OCI-LY1 (cell line): ENCODE results near the gene TSR3.

ENCODE experiments used
- H2AFZ ChIP-seq: fragments of 200-600 bp; sonication (generic), shearing (Covaris generic); 2 replicates; pipeline ENCODE4 v1.6.0; 2014; ENCODE audit warnings: antibody characterized with exemption, mild to moderate bottlenecking, low read length
- H3F3A ChIP-seq: fragments of 200-600 bp; sonication (generic), shearing (Covaris generic); 2 replicates; pipeline ENCODE4 v1.6.0; 2014; ENCODE audit warnings: mild to moderate bottlenecking, antibody characterized with exemption, low read length, moderate library complexity; ENCODE audit not compliant: insufficient read depth
- H3K27ac ChIP-seq: fragments of 200-600 bp; sonication (generic); 2 replicates; pipeline ENCODE4 v1.5.1; 2014; ENCODE audit warnings: low read length, mixed run types, mild to moderate bottlenecking, low read depth; ENCODE audit not compliant: poor library complexity, severe bottlenecking
- H3K27me3 ChIP-seq: fragments of 200-600 bp; sonication (generic); 2 replicates; pipeline ENCODE4 v1.6.0; 2014; ENCODE audit warnings: antibody characterized with exemption, mild to moderate bottlenecking, low read length, moderate library complexity; ENCODE audit not compliant: insufficient read depth
- H3K36me3 ChIP-seq: fragments of 200-600 bp; sonication (generic); 2 replicates; pipeline ENCODE4 v1.6.1; 2014; ENCODE audit warnings: mild to moderate bottlenecking, antibody characterized with exemption, low read length, moderate library complexity, mixed read lengths; ENCODE audit not compliant: insufficient read depth
- H3K4me1 ChIP-seq: fragments of 200-600 bp; sonication (generic); 2 replicates; pipeline ENCODE4 v1.5.1; 2014; ENCODE audit warnings: mild to moderate bottlenecking, low read length, moderate library complexity; ENCODE audit not compliant: insufficient read depth, severe bottlenecking
- H3K4me2 ChIP-seq: fragments of 200-600 bp; sonication (generic), shearing (Covaris generic); 2 replicates; pipeline ENCODE4 v1.6.1; 2014; ENCODE audit warnings: low read length
- H3K4me3 ChIP-seq: fragments of 200-600 bp; sonication (generic); 2 replicates; pipeline ENCODE4 v1.5.1; 2014; ENCODE audit warnings: low read length, low read depth, mild to moderate bottlenecking, mixed read lengths; ENCODE audit not compliant: poor library complexity, severe bottlenecking
- H3K79me2 ChIP-seq: fragments of 200-600 bp; shearing (Covaris generic); 2 replicates; pipeline ENCODE4 v1.6.1; 2016; ENCODE audit warnings: mixed run types, low read length, mixed read lengths; ENCODE audit not compliant: insufficient read depth
- H3K9ac ChIP-seq: fragments of 200-600 bp; sonication (generic), shearing (Covaris generic); 2 replicates; pipeline ENCODE4 v1.6.1; 2014; ENCODE audit warnings: mild to moderate bottlenecking, low read length, mixed read lengths
- H3K9me2 ChIP-seq: fragments of 200-600 bp; sonication (generic), shearing (Covaris generic); 2 replicates; pipeline ENCODE4 v1.6.1; 2014; ENCODE audit warnings: low read depth, mild to moderate bottlenecking, low read length, mixed read lengths
- H3K9me3 ChIP-seq: fragments of 200-600 bp; shearing (Covaris generic); 2 replicates; pipeline ENCODE4 v1.6.1; 2014; ENCODE audit warnings: low read length, mixed read lengths
- H4K20me1 ChIP-seq: fragments of 200-600 bp; sonication (generic), shearing (Covaris generic); 2 replicates; pipeline ENCODE4 v1.6.0; 2016; ENCODE audit warnings: mild to moderate bottlenecking, low read length; ENCODE audit not compliant: insufficient read depth
- CTCF ChIP-seq: fragments of 200-600 bp; sonication (generic), shearing (Covaris generic); IDR thresholded peaks from 2 replicates; pipeline ENCODE4 v1.5.1; 2017; ENCODE audit warnings: mild to moderate bottlenecking, antibody characterized with exemption, low read length, moderate library complexity, mixed read lengths
- EZH2 ChIP-seq: fragments of 200-600 bp; sonication (generic), shearing (Covaris generic); IDR thresholded peaks from 2 replicates; pipeline ENCODE4 v1.8.0; 2017; ENCODE audit warnings: borderline replicate concordance, mixed run types, mild to moderate bottlenecking, antibody characterized with exemption, low read length, moderate library complexity, mixed read lengths

The TSR3 gene

GRCh38 chr16:1325673-1326371 is 25.9 kb downstream of the TSR3 start:
- Histone ChIP-seq H3K27me3 (no peaks in the 10 kb centered on the region), H3K4me2 (peak overlapping the region; percentile 15; the same call in 1 of the 2 replicates), H3K9ac (no peak overlapping the region; the same call in 1 of the 2 replicates), H3F3A (no peaks in the 10 kb centered on the region), H3K9me2 (no peaks in the 10 kb centered on the region), H3K4me3 (no peak overlapping the region), H3K79me2 (no peaks in the 10 kb centered on the region), H3K9me3 (no peaks in the 10 kb centered on the region), H4K20me1 (no peaks in the 10 kb centered on the region), H3K36me3 (peaks cover 44% of the 10 kb centered on the region), H2AFZ (no peak overlapping the region), H3K27ac (peak overlapping the region; percentile 68), H3K4me1 (peaks cover 25% of the 10 kb centered on the region)
- TF ChIP-seq EZH2 = no peak
- no peak for TF ChIP-seq CTCF

- Histone ChIP-seq H3F3A (no peaks in the 10 kb centered on the region), H3K9me3 (no peaks in the 10 kb centered on the region), H3K27ac (peak overlapping the region; percentile 68), H2AFZ (no peak overlapping the region), H3K4me3 (no peak overlapping the region), H3K36me3 (peaks cover 50% of the 10 kb centered on the region), H3K4me2 (no peak overlapping the region; the same call in 1 of the 2 replicates), H3K9ac (no peak overlapping the region; the same call in 1 of the 2 replicates), H3K27me3 (no peaks in the 10 kb centered on the region), H3K9me2 (no peaks in the 10 kb centered on the region), H4K20me1 (no peaks in the 10 kb centered on the region), H3K4me1 (peaks cover 23% of the 10 kb centered on the region), H3K79me2 (no peaks in the 10 kb centered on the region)
- no peak for TF ChIP-seq EZH2
- TF ChIP-seq CTCF = no peak
These were observed 26.4 kb downstream of the TSR3 start for GRCh38 chr16:1325261-1325660.

GRCh38 chr16:1324286-1324826 is 27.3 kb downstream of the TSR3 start:
- H3K9me2 ChIP-seq = no peaks in the 10 kb centered on the region
- H3K9me3 ChIP-seq = no peaks in the 10 kb centered on the region
- TF ChIP-seq CTCF (no peak), EZH2 (no peak)
- no peak overlapping the region for H3K4me2 ChIP-seq
- H3K4me3 ChIP-seq = no peak overlapping the region
- peaks cover 23% of the 10 kb centered on the region for H3K4me1 ChIP-seq
- no peak overlapping the region for H3K9ac ChIP-seq
- no peaks in the 10 kb centered on the region for H3F3A ChIP-seq
- H3K79me2 ChIP-seq = no peaks in the 10 kb centered on the region
- H3K27me3 ChIP-seq = no peaks in the 10 kb centered on the region
- H3K27ac ChIP-seq = no peak overlapping the region
- H3K36me3 ChIP-seq = peaks cover 59% of the 10 kb centered on the region
- no peak overlapping the region for H2AFZ ChIP-seq
- no peaks in the 10 kb centered on the region for H4K20me1 ChIP-seq
